Left colon (tissue), 2 donors: ENCODE results near the gene TRAK1. TPM values are rescaled to one million over a fixed set of nuclear protein-coding genes. Genes with fewer than 3 reads are reported as not detected.
"Not testable (repeated sequence)": the region's sequence is repeated elsewhere in the genome, so short reads cannot be mapped to it uniquely, and the experiment has no call there.

Experiments used
- ATAC-seq: fragments of 200-7000 bp; cut with Tn5 transposase; one replicate; pipeline ENCODE4 v1.9.1; 2020; ENCODE audit warnings: mild to moderate bottlenecking, moderate library complexity
- DNase-seq, 2 donors: peaks; one replicate each; pipeline ENCODE4 v3.0.0-alpha.2; 2020
- intact Hi-C, 2 donors: fragments of 100-400 bp; cut with DNase I in 1 of 2; cut with micrococcal nuclease in 1 of 2; formaldehyde crosslinking; loops; one replicate each; pipeline versions ENCODE4 v1.11.2 to v1.14.0; 2022; cut with DNase I, micrococcal nuclease
- long read RNA-seq: library from polyadenylated mRNA; unstranded; transcript quantifications from one replicate; pipeline ENCODE4 v2.0.0, GENCODE V29; 2021
- total RNA-seq, 2 donors: library from RNA; stranded (reverse); fragmentation: NEBNext Ultra II Directional; extraction: Animal tissue kit (Norgen Biotek cat#: 25700); gene quantifications; one replicate each; pipeline ENCODE4 v1.2.1, GENCODE V29; 2021
- donor health status: DM: no; HTN: no; CAD: no.
- donor health status: DM: yes; HTN: yes; CAD: no.

TRAK1 gene, protein sequence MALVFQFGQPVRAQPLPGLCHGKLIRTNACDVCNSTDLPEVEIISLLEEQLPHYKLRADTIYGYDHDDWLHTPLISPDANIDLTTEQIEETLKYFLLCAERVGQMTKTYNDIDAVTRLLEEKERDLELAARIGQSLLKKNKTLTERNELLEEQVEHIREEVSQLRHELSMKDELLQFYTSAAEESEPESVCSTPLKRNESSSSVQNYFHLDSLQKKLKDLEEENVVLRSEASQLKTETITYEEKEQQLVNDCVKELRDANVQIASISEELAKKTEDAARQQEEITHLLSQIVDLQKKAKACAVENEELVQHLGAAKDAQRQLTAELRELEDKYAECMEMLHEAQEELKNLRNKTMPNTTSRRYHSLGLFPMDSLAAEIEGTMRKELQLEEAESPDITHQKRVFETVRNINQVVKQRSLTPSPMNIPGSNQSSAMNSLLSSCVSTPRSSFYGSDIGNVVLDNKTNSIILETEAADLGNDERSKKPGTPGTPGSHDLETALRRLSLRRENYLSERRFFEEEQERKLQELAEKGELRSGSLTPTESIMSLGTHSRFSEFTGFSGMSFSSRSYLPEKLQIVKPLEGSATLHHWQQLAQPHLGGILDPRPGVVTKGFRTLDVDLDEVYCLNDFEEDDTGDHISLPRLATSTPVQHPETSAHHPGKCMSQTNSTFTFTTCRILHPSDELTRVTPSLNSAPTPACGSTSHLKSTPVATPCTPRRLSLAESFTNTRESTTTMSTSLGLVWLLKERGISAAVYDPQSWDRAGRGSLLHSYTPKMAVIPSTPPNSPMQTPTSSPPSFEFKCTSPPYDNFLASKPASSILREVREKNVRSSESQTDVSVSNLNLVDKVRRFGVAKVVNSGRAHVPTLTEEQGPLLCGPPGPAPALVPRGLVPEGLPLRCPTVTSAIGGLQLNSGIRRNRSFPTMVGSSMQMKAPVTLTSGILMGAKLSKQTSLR
- 10 to 100 TPM; 81.2 to 91.6 TPM for total RNA-seq
- long read RNA-seq, full-length matches to known transcripts: 3 of 163 reads
- long read RNA-seq, partial matches to known transcripts: 61 of 163 reads
- long read RNA-seq, other reads (novel, unspliced or antisense): 99 of 163 reads

DNA sequence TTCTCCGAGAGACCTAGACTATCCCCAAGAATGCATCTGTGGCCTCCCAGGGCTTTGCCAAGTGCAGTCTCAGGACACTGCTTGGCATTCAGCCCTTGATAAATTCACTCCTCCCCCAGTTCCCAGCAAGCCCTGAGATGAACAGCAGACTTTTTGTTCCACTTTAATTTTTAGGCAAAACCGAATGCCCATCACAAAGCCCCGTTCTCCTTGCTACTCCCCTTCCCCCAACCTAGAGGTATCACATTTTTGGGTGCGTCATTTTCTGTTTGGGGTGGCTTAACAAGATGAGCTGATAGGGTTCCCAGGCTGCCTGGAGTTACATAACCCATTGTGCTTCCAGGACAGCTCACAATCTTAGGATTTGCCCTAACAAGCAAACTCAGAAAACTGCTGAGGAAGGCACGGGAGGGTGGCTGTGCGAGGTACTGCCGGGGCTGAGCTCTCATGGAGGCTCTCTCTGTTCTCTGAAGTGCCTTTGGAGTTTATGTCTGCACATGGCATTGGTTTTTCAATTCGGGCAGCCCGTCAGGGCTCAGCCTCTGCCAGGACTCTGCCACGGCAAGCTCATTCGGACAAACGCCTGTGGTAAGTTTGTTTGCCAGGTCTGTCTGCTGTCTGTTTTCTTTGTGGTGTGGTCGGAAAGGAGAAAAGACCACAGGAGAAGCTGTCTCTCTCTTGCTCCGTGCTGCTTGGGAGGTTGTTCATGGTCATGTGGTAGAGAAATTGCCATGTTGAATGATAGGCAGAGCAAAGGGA, at the start of gene TRAK1:
TSS of gene TRAK1 (plus strand) at position 385 of the 759 bp plus-strand sequence. CDS start at position 498, 113 bp downstream.
- no peak for ATAC-seq
- no peak for DNase-seq
- intact Hi-C loops: loop anchor here in 1 of 2 donors (10.0 kb wide), 1 partner anchor 196 kb away; no protein-coding TSS in a partner anchor

- ATAC-seq (peak; percentile 18), DNase-seq (no peak)
- intact Hi-C loops: no loop called here
Measured at GRCh38 chr3:42042747-42043098, 48.4 kb upstream of the TRAK1 start.

GRCh38 chr3:42043099-42043813, 47.9 kb upstream of the TRAK1 start:
- DNase-seq (no peak), ATAC-seq (peak; percentile 10)

GRCh38 chr3:42045708-42046243, 45.4 kb upstream of the TRAK1 start:
- DNase-seq: no peak
- intact Hi-C loops: no loop called here
- peak; percentile 69 for ATAC-seq

More at GRCh38 chr3:42043099-42043813, 47.9 kb upstream of the TRAK1 start:
- intact Hi-C loops: no loop called here

- ATAC-seq, intact Hi-C loops, DNase-seq: not testable (repeated sequence)
Measured at GRCh38 chr3:42048526-42048925, 42.6 kb upstream of the TRAK1 start.

DNA sequence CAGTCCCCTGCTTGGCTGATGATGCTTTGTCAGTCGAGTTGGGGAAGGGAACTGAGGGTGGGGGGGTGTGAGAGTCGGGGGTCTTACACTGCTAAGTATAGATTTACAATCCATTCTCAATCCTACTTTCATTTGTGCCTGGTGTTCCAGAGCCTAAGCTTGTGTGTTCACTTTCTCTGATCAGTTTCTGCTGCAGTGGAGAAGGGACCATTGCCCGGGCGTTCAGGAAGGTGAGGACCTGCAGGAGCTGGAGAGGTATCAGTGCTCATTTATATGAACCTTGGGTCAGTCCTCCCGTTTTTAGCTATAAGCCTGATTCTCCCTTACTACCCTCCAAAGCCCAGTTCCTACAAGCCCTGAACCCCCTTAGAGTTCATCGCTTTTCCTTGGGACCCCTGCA, 41.0 kb upstream of the TRAK1 start:
- intact Hi-C loops: no loop called here
- ATAC-seq: no peak
- no peak for DNase-seq

DNA sequence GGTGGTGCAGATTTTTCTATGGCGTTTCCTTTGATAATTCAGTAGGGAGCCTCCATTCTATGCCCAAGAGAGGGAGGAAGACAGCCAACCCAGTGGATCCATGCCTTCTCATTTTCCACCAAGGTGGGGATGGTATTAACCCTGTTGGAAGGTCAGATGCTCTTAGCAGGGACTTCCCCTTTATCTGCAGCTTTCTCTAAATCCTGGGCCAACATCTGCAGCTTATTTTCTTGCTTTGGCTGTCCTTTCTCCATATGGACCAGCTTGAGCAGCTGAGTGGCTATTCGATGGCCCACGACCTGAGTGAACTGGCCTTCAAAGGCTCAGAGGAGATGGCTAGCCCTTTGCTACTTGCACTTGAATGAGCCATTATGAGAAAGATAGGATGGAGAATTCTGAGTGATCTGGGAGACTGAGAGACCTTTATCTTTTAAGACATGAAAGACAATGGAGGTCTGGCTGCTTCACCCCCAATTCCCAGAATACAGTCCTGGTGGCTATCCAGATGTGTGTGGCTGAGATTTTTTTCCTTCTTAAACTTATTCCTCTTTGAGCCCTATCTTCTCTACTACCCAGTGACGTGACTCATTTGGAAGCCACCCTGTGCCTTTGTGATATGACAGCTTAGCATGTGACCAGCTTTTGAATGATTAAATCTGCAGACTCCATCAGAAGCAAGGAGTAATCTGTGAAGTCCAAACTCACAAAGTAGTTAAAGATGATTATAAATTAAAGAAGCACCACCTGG, 39.6 kb upstream of the TRAK1 start:
- intact Hi-C loops: no loop called here
- DNase-seq (no peak), ATAC-seq (peak; percentile 46)

DNA sequence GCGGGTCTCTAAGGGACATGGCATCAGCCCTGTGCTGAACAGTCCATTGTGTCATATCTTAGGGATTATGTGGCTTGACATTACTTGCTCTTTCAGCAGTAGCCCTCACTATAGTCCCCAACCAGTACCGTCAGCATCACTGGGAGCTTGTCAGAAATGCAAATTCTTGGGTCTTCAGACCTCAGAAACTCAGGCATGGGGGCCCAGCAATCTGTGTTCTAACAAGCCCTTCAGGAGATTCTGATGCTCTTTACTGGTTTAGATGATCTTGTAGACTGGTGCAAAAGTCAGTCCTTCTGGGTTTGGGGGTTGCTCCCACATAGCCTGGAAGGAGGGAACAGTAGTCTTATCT, 39.0 kb upstream of the TRAK1 start:
- ATAC-seq (no peak), DNase-seq (no peak)
- intact Hi-C loops: no loop called here

- ATAC-seq (peak; percentile 63), DNase-seq (no peak)
- intact Hi-C loops: no loop called here
Measured at GRCh38 chr3:42052484-42053351, 38.4 kb upstream of the TRAK1 start.

DNA sequence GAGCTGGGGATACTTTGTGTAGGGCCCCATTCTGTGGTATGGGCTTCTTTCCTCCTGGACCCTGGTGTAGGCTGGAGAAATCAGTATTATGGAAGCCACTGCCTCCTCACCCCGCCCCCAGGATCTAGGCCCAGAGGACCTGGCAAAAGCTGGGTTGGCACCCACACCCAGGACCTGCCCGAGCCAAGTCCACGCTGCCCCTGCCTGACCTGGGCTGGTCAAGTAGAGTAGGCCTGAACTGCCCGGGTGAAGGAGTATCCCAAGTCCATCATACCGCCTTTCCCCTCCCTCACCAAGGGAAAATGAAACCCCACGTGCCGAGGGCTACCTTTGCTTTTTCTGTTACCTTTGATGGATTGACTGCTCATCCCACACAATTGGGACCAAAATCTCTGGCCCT, 37.7 kb upstream of the TRAK1 start:
- intact Hi-C loops: no loop called here
- peak; percentile 52 to 61 for DNase-seq
- peak; percentile 55 for ATAC-seq

DNA sequence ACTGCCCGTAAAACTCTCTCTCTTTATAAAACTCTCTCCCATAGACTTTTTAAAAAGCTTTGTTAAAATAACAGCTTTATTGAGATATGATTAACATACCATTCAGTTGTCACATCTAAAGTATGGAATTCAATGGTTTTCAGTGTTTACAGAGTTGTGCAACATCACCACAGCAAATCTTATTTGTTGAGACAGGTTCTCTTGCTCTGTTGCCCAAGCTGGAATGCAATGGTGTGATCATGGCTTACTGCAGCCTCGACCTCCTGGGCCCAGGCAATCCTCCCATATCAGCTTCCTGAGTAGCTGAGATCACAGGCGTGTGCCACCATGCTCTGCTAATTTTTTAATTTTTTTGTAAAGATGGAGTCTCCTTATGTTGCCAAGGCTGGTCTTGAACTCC, 35.9 kb upstream of the TRAK1 start:
- DNase-seq (no peak), ATAC-seq (no peak)
- intact Hi-C loops: no loop called here

DNA sequence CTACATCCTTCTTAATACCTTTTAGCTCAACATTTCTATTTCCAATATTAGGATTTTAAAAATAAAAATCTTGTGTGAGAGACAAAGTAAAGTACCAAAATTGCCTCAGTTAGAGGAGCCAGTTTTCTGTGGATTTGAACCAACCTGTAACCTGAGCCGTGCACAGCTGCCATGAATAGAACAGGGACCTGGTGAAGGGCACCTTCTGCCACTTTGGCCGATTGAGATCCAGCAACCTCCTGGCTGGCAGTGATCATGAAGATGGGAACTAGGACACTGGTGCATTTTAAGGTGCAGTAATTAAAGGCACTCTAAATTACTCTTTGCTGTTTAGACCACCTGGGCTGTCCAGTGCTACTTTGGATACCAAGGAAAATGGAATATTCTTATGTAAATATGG, 34.3 kb upstream of the TRAK1 start:
- intact Hi-C loops: no loop called here
- ATAC-seq (no peak), DNase-seq (no peak)

GRCh38 chr3:42057561-42058211, 33.5 kb upstream of the TRAK1 start:
- peak in 1 of 2 donors; percentile 54 for DNase-seq
- intact Hi-C loops: no loop called here
- peak; percentile 80 for ATAC-seq

- no peak for ATAC-seq
Measured at GRCh38 chr3:42061025-42061712, 30.0 kb upstream of the TRAK1 start.

GRCh38 chr3:42061713-42062380, 29.3 kb upstream of the TRAK1 start:
- ATAC-seq (peak; percentile 30), DNase-seq (peak; percentile 42 to 67)
- intact Hi-C loops: no loop called here

More at GRCh38 chr3:42061025-42061712, 30.0 kb upstream of the TRAK1 start:
- no peak for DNase-seq
- intact Hi-C loops: no loop called here
